HG03575 (cell line): Measurements from ENCODE around the gene CIDEB.
"Not testable (repeated sequence)": the region's sequence is repeated elsewhere in the genome, so short reads cannot be mapped to it uniquely, and the experiment has no call there.

Experiments used
- ATAC-seq: cut with Tn5 transposase; IDR thresholded peaks from one replicate; pipeline ENCODE4 v1.9.1; 2021; ENCODE audit not compliant: unreplicated experiment, insufficient number of reproducible peaks, low FRiP score; ENCODE audit errors: extremely low read depth

Gene CIDEB

GRCh38 chr14:24334431-24335291 is 26.9 kb upstream of the CIDEB start, which contains the start of gene ADCY4:
ADCY4 (minus strand) TSS chr14:24335071; CDS start chr14:24334652, 419 bp downstream.
- ATAC-seq = no peak

GRCh38 chr14:24332268-24332993 is 24.7 kb upstream of the CIDEB start:
- peak; percentile 70 for ATAC-seq

GRCh38 chr14:24331731-24332267 is 24.0 kb upstream of the CIDEB start:
- no peak for ATAC-seq

GRCh38 chr14:24330973-24331674 is 23.3 kb upstream of the CIDEB start:
- ATAC-seq = no peak

GRCh38 chr14:24329736-24330135 is 22.0 kb upstream of the CIDEB start:
- ATAC-seq = no peak

GRCh38 chr14:24329073-24329663 is 21.4 kb upstream of the CIDEB start:
- ATAC-seq = no peak

- ATAC-seq = not testable (repeated sequence)
Measured at GRCh38 chr14:24327914-24328313, 20.1 kb upstream of the CIDEB start.

GRCh38 chr14:24327303-24327702 is 19.5 kb upstream of the CIDEB start:
- ATAC-seq = no peak

GRCh38 chr14:24325963-24326362 is 18.2 kb upstream of the CIDEB start:
- ATAC-seq = no peak

GRCh38 chr14:24325041-24325530 is 17.3 kb upstream of the CIDEB start:
- no peak for ATAC-seq

- ATAC-seq = no peak
Measured at GRCh38 chr14:24324024-24324423, 16.2 kb upstream of the CIDEB start.

GRCh38 chr14:24323341-24323740 is 15.6 kb upstream of the CIDEB start:
- ATAC-seq = no peak

- ATAC-seq = no peak
Measured at GRCh38 chr14:24322672-24323071, 14.9 kb upstream of the CIDEB start.

- no peak for ATAC-seq
Measured at GRCh38 chr14:24321212-24321975, 13.6 kb upstream of the CIDEB start.

GRCh38 chr14:24317141-24317928 is 9.6 kb upstream of the CIDEB start:
- no peak for ATAC-seq

- ATAC-seq = no peak
Measured at GRCh38 chr14:24316597-24316950, 8.8 kb upstream of the CIDEB start.

GRCh38 chr14:24315807-24316596 is 8.2 kb upstream of the CIDEB start:
- ATAC-seq = no peak
